Measurements from ENCODE around the gene VPS26B. TPM values are rescaled to one million over a fixed set of nuclear protein-coding genes. Genes with fewer than 3 reads are reported as not detected.

VPS26B gene
- total RNA-seq (2014; rRNA removed; shearing (Covaris generic)) (29.1 and 30.3 TPM in 2 replicates), polyA plus RNA-seq (2016; fragmentation: Nextera tagmentation; extraction: Ambion mirVana) (9.2 and 10.1 TPM in 2 replicates)
- long read RNA-seq, transcript VPS26B-201 (6 exons, 3,691 nt): major isoform, 11 of 13 reads
- long read RNA-seq, partial matches to known transcripts: 0 of 13 reads
- long read RNA-seq, other reads (novel, unspliced or antisense): 2 of 13 reads

- peak; percentile 88 for ATAC-seq
- Histone ChIP-seq H3K27me3 (ENCODE audit: insufficient read depth) (peaks cover 13% of the 10 kb centered on the region; the same call in 1 of the 2 replicates), H3K4me2 (peak within 1 kb of the TSS; percentile 100)
Observed at GRCh38 chr11:134223836-134224709, at the start of gene VPS26B, which contains the start of gene NCAPD3. Gene VPS26B (plus strand): TSS chr11:134224671. CDS start chr11:134225123, 452 bp downstream. Gene NCAPD3 (minus strand): TSS chr11:134223967. CDS start chr11:134223926, 41 bp downstream.

More at GRCh38 chr11:134223836-134224709, at the start of gene VPS26B, which contains the start of gene NCAPD3:
- H4K20me1 ChIP-seq (replicated peaks; ENCODE audit: insufficient read depth): peaks cover 35% of the 10 kb centered on the region
- H3K4me1 ChIP-seq (ENCODE audit: insufficient read depth): peaks cover 17% of the 10 kb centered on the region
- H3K27ac ChIP-seq (ENCODE audit: low read depth): no peak within 1 kb of the TSS
- H3K27me3 Mint-ChIP-seq (ENCODE audit: insufficient read depth, low read depth, poor library complexity): peaks cover 12% of the 10 kb centered on the region
- H2AFZ ChIP-seq: peak within 1 kb of the TSS; percentile 99
- peak within 1 kb of the TSS; percentile 66 for H3K27ac Mint-ChIP-seq
- no peaks in the 10 kb centered on the region for H3K9me2 ChIP-seq (ENCODE audit: insufficient read depth)
- peaks cover 15% of the 10 kb centered on the region for H3K36me3 Mint-ChIP-seq (ENCODE audit: low read depth)
- H3K4me1 Mint-ChIP-seq: peaks cover 24% of the 10 kb centered on the region
- peaks cover 15% of the 10 kb centered on the region; the same call in 1 of the 2 replicates for H3K36me3 ChIP-seq (ENCODE audit: insufficient read depth)
- peak within 1 kb of the TSS; percentile 94 for H3K4me3 Mint-ChIP-seq
- peak; percentile 99 for DNase-seq (ENCODE audit: low spot score)
- H3K9me3 Mint-ChIP-seq: no peaks in the 10 kb centered on the region
- peaks cover 69% of the 10 kb centered on the region for H3K79me2 ChIP-seq (replicated peaks; ENCODE audit: insufficient read depth)
- TF ChIP-seq POLR2AphosphoS5 (IDR thresholded peaks at IDR 0.05; ENCODE audit: low read depth): peak; percentile 92
- TF ChIP-seq ZNF114 (CRISPR knock-in tag; IDR thresholded peaks at IDR 0.05): no peak
- no peak; the same call in 1 of the 2 replicates for TF ChIP-seq ETS1 (IDR thresholded peaks at IDR 0.05)
- TF ChIP-seq JUNB (IDR thresholded peaks at IDR 0.05; ENCODE audit: unreplicated experiment): no peak
- TF ChIP-seq, protein P1, sequence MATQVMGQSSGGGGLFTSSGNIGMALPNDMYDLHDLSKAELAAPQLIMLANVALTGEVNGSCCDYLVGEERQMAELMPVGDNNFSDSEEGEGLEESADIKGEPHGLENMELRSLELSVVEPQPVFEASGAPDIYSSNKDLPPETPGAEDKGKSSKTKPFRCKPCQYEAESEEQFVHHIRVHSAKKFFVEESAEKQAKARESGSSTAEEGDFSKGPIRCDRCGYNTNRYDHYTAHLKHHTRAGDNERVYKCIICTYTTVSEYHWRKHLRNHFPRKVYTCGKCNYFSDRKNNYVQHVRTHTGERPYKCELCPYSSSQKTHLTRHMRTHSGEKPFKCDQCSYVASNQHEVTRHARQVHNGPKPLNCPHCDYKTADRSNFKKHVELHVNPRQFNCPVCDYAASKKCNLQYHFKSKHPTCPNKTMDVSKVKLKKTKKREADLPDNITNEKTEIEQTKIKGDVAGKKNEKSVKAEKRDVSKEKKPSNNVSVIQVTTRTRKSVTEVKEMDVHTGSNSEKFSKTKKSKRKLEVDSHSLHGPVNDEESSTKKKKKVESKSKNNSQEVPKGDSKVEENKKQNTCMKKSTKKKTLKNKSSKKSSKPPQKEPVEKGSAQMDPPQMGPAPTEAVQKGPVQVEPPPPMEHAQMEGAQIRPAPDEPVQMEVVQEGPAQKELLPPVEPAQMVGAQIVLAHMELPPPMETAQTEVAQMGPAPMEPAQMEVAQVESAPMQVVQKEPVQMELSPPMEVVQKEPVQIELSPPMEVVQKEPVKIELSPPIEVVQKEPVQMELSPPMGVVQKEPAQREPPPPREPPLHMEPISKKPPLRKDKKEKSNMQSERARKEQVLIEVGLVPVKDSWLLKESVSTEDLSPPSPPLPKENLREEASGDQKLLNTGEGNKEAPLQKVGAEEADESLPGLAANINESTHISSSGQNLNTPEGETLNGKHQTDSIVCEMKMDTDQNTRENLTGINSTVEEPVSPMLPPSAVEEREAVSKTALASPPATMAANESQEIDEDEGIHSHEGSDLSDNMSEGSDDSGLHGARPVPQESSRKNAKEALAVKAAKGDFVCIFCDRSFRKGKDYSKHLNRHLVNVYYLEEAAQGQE (IDR thresholded peaks at IDR 0.05; ENCODE audit: unreplicated experiment): no peak
- 0 out of 2 replicates have a peak, but pooled peaks have one; percentile 13 for TF ChIP-seq NANOG (IDR thresholded peaks at IDR 0.05; ENCODE audit: borderline replicate concordance)
- peak within 1 kb of the TSS; percentile 90 for H3K4me3 ChIP-seq
- H3F3A ChIP-seq (replicated peaks; ENCODE audit: low read depth): 0 out of 2 replicates have a peak, but pooled peaks cover 2% of the 10 kb centered on the region
